ENCODE measurements around the gene CD109.
A peak's percentile ranks its signal among the peaks of the same experiment; 100 is the strongest.
"Not testable (repeated sequence)": the region's sequence is repeated elsewhere in the genome, so short reads cannot be mapped to it uniquely, and the experiment has no call there.

Gene CD109

DNA sequence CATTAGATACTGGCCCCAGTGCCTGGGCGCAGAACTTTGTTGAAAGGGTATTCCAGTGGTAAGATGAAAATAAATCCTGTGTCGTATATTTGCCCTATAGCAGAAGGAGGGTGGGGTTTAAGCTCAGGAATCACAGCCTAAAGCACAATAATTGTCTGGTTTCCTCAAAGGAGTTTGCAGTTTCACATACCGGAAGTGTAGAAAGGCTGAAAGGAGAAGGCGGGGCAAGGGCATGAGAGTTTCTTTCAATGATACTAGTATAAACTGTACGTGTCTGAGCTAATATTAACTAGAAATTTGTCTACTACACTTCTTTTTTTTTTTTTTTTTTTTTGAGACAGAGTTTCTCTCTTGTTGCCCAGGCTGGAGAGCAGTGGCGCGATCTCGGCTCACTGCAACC is 29.2 kb downstream of the CD109 start:
- not testable (repeated sequence) for DNase-seq (ENCODE audit: low read depth in 2 of 2)

DNA sequence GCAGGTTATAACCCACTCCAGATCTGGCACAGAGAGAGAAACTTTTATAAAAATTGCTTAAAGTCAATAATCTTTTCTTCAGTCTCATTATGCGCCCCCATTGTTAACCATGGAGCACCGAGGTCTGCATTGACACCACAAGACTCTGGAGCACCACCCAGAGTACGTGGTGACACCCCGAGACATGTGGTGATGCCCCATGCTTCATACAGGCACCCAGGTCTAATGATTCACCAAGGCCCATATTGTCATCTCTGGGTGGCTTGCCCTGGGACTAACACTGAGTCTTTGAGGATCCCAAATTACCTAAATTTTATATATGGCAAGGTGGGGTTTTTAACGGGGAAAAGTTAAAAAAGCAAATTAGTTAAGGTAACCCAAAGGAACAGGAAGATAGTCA is 31.1 kb downstream of the CD109 start:
- no peak for DNase-seq (ENCODE audit: low read depth in 2 of 2)

DNA sequence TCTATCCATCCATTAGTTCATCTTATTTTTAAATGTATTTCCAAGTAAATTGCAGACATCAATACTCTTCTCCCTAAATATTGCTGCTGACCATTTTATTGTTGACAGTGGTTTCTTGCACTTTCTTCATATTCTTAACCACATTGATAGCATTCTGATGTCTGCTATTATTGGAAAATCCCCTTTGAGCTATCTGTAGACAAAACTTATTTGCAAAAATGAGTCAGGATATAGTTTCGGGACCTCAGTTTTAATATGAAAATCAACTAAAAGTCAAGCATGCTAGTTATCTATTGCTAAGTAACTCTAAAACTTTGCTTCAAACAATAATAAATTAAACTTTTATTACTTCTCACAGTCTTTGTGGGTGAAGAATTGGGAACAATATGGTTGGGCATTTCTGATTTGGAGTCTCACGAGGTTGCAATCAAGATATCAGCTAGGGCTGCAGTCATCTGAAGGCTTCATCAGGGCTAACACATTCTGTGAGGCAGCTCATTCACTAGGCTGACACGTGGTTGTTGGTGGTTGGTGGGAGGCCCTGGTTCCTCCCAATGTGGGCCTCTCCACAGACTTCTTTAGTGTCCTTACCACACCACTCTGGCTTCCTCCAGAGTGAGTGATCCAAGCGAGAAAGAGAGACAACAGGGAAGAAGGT is 32.7 kb downstream of the CD109 start:
- DNase-seq (ENCODE audit: low read depth in 2 of 2), result no peak

DNA sequence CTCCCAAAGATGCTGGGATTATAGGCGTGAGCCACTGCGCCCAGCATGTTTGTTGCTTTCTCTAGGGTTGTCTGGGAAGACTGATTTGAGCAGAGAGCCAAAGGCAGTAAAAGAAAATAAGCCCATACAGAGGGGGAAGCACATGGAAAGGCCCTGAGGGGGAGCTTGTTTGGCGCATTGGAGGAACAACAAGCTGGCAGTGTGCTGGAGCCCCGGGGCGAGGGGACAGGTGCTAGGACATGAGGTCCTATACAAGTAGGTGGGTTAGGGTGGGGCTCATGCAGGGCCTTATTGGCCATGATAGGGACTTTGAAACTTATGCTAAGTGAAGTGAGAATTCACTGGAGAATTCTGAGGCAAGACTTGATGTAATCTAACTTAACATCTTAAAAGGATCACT is 35.3 kb downstream of the CD109 start:
- DNase-seq (ENCODE audit: low read depth in 2 of 2), result no peak

GRCh38 chr6:73732845-73733675 is 37.1 kb downstream of the CD109 start:
- peak; percentile 24 to 49 for DNase-seq (ENCODE audit: low read depth in 2 of 2)

- no peak for DNase-seq (ENCODE audit: low read depth in 2 of 2)
These were observed 37.8 kb downstream of the CD109 start for GRCh38 chr6:73733791-73734190.

- DNase-seq (ENCODE audit: low read depth in 2 of 2), result no peak
These were observed 38.9 kb downstream of the CD109 start for GRCh38 chr6:73734832-73735453.

GRCh38 chr6:73738367-73739028 is 42.5 kb downstream of the CD109 start:
- no peak for DNase-seq (ENCODE audit: low read depth in 2 of 2)

- no peak for DNase-seq (ENCODE audit: low read depth in 2 of 2)
These were observed 43.1 kb downstream of the CD109 start for GRCh38 chr6:73739096-73739495.

- no peak for DNase-seq (ENCODE audit: low read depth in 2 of 2)
These were observed 46.4 kb downstream of the CD109 start for GRCh38 chr6:73742433-73742832.

- no peak for DNase-seq (ENCODE audit: low read depth in 2 of 2)
These were observed 47.1 kb downstream of the CD109 start for GRCh38 chr6:73743081-73743480.

DNA sequence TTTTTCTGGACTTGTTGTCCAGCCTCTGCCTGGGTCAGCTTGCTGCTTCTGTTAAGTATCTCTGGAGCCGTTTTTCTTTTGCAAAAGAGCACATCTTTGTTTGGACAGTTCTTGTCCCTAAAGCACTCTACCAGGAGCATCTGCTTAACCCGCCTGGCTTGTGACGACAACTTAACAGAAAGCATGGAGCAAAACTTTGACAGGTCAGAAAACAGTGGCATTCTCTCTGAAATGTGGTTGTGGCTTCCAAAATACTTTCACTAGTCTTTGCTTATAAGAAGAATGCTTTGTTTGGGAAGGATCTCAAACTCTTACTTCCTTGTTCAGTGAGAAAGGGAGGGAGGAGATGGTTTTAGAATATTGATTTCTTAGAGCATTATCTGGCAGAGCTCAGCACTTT is 47.6 kb downstream of the CD109 start:
- DNase-seq (ENCODE audit: low read depth in 2 of 2), result no peak

DNA sequence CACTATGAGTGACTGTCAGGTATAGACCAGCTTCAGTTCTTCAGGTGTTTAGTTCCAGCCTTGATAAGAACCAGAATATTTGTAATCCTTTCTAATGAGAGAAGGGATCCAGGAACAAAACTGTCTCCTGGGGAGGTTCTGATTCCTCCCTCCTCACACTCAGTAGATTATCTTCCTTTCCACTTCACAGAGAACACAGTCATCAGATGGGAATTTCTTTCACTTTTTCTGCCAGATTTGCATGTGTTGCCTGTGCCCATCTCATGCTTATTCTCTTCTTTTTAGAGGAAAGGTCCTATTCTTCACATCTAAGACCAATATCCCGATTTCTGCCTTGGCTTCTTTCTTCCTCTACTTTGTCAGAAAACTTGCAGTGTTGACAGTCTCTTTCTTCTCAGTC is 50.8 kb downstream of the CD109 start:
- DNase-seq (ENCODE audit: low read depth in 2 of 2), result no peak

DNA sequence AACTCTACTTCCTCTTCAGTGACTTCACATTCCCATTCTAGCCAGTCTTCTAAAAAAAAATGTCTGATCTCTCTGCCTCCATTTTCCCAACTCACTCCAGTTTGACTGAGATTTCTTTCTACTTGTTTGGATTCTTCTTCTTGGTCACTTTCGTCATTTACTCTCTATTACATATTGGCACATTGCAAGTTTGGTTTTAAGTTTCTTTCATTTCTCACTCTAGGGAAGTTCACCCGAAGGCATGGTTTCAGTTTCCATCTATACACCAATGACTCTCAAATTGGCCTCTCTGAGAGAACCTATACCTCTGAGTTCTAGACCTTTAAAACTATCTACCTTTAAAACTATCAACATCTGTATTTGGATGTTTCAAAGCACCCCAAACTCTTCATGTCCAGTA is 51.3 kb downstream of the CD109 start:
- no peak for DNase-seq (ENCODE audit: low read depth in 2 of 2)

- DNase-seq (ENCODE audit: low read depth in 2 of 2), result no peak
These were observed 56.9 kb downstream of the CD109 start for GRCh38 chr6:73752943-73753342.

GRCh38 chr6:73766040-73766439 is 70.0 kb downstream of the CD109 start:
- DNase-seq (ENCODE audit: low read depth in 2 of 2), result no peak

- no peak for DNase-seq (ENCODE audit: low read depth in 2 of 2)
These were observed 72.6 kb downstream of the CD109 start for GRCh38 chr6:73768558-73768957.

- DNase-seq (ENCODE audit: low read depth in 2 of 2), result no peak
These were observed 74.0 kb downstream of the CD109 start for GRCh38 chr6:73769976-73770375.

DNA sequence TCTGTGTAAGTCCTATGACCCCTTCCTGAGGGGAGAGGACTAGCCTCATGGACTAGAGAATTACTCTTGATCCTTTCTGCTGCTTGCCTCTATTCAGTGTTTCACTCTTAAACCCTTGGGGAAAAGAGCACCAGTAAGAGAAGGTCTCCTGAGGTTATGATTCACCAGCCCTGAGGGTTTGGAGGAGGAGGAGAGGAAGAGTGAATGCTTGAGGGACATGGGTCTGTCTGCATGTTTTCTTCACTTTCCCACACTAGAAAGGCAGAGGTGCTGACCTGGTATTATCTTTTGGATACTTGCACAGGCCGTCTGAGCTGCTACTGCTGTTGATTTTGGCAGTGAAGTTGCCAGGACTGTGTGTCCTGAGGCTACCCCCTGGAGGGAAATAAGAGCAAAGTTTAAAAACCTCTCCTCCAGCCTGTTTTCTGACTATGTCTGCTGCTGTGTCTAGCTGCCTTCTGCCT is 78.3 kb downstream of the CD109 start:
- no peak for DNase-seq (ENCODE audit: low read depth in 2 of 2)

DNA sequence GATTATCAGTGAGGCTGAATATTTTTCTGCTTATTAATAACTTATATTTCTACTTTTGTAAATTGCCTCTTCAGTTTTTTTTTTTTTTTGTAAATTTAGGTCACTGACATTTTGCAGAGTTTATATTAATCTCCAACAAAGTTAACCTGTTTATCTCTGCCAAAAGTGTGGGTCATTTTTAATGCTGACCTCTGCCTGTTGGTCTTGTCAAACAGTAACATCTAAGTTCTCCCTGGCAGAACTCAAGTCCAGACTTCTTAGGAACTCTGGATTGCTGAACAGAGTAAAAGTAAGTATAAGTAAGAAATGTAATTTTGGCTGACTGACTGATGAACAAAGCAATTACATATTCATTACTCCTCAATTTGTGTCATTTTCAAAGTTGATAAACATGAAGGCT is 83.9 kb downstream of the CD109 start:
- DNase-seq (ENCODE audit: low read depth in 2 of 2), result no peak

- DNase-seq (ENCODE audit: low read depth in 2 of 2), result no peak
These were observed 86.9 kb downstream of the CD109 start for GRCh38 chr6:73782911-73783310.
